Left lung (tissue), 8 donors: ENCODE measurements around the gene AMDHD2. TPM values are rescaled to one million over a fixed set of nuclear protein-coding genes. Genes with fewer than 3 reads are reported as not detected.

Experiments used
- microRNA-seq, 2 donors: library from miRNA; unstranded; fragments of <30 nt; microRNA quantifications; one replicate each; pipeline ENCODE4, GENCODE V29; 2019
- polyA plus RNA-seq, 6 donors: library from polyadenylated mRNA; unstranded; fragments of 120-200 nt; gene quantifications; one replicate each; pipeline ENCODE4 v1.2.1, GENCODE V29; 2013; ENCODE audit not compliant: insufficient read length in 6 of 6
- total RNA-seq, 2 donors: library from RNA; stranded (reverse); fragmentation: NEBNext Ultra II Directional; extraction: Animal tissue kit (Norgen Biotek cat#: 25700); gene quantifications; one replicate each; pipeline ENCODE4 v1.2.1, GENCODE V29; 2021
- donor health status: DM: no; HTN: yes; CAD: no.
- donor health status: DM: no; HTN: no; CAD: no.

Gene AMDHD2
- total and polyA plus RNA-seq, 8 donors: 13.4 to 62.4 (median 17.4) TPM

Small RNA genes within 50 kb of the gene (microRNA-seq; reads per million reads assigned to microRNA genes)
- gene MIR3178: 0 to 0.41 reads per million in 2 donors

Other genes starting within 250 kb of the AMDHD2 start
- 100 to 1,000 TPM; 329 to 334 TPM for gene ABCA3, start 179.6 kb upstream of the AMDHD2 start, total RNA-seq
- 10 to 100 TPM in 2 of 6 donors, 1 to 10 TPM in 4; 6.8 to 17.3 (median 9.6) TPM for gene ABCA3, start 179.6 kb upstream of the AMDHD2 start, polyA plus RNA-seq
- gene CCNF, start 90.9 kb upstream of the AMDHD2 start, total RNA-seq: 1 to 10 TPM; 4.7 to 8.0 TPM
- gene CCNF, start 90.9 kb upstream of the AMDHD2 start, polyA plus RNA-seq: 10 to 100 TPM in 3 of 6 donors, 1 to 10 TPM in 3; 9.2 to 17.3 (median 10.1) TPM
- 1 to 10 TPM; 4.0 to 6.5 TPM for gene TEDC2, start 60.3 kb upstream of the AMDHD2 start, total RNA-seq
- gene TEDC2, start 60.3 kb upstream of the AMDHD2 start, polyA plus RNA-seq: 10 to 100 TPM in 3 of 6 donors, 1 to 10 TPM in 3; 5.7 to 10.9 (median 9.2) TPM
- gene NTN3, start 49.1 kb upstream of the AMDHD2 start, total RNA-seq: 1 to 10 TPM in 1 of 2 donors, not detected in 1; 1.7 TPM
- 1 to 10 TPM; 3.1 to 6.7 (median 5.2) TPM for gene NTN3, start 49.1 kb upstream of the AMDHD2 start, polyA plus RNA-seq
- gene TBC1D24, start 45.2 kb upstream of the AMDHD2 start, total RNA-seq: 10 to 100 TPM; 37.1 to 41.4 TPM
- gene TBC1D24, start 45.2 kb upstream of the AMDHD2 start, polyA plus RNA-seq: 10 to 100 TPM; 14.2 to 28.1 (median 17.2) TPM
- gene ATP6V0C, start 6.4 kb upstream of the AMDHD2 start, total RNA-seq: 100 to 1,000 TPM; 296 to 333 TPM
- 100 to 1,000 TPM in 3 of 6 donors, 10 to 100 TPM in 3; 76.6 to 116 (median 98.7) TPM for gene ATP6V0C, start 6.4 kb upstream of the AMDHD2 start, polyA plus RNA-seq
- 1 to 10 TPM in 1 of 2 donors, under 1 TPM in 1; 0.45 to 1.1 TPM for gene CEMP1, start 11.0 kb downstream of the AMDHD2 start, total RNA-seq
- 1 to 10 TPM; 1.4 to 3.8 (median 2.3) TPM for gene CEMP1, start 11.0 kb downstream of the AMDHD2 start, polyA plus RNA-seq
- 10 to 100 TPM; 56.4 to 64.8 TPM for gene PDPK1, start 17.6 kb downstream of the AMDHD2 start, total RNA-seq
- 10 to 100 TPM; 36.5 to 57.2 (median 44.1) TPM for gene PDPK1, start 17.6 kb downstream of the AMDHD2 start, polyA plus RNA-seq
- gene KCTD5, start 162.2 kb downstream of the AMDHD2 start, total RNA-seq: 10 to 100 TPM; 21.3 to 28.3 TPM
- 10 to 100 TPM; 18.4 to 24.0 (median 21.0) TPM for gene KCTD5, start 162.2 kb downstream of the AMDHD2 start, polyA plus RNA-seq
- gene PRSS27, start 199.9 kb downstream of the AMDHD2 start, total RNA-seq: under 1 TPM; 0.45 to 0.70 TPM
- 1 to 10 TPM; 1.9 to 3.3 (median 2.5) TPM for gene PRSS27, start 199.9 kb downstream of the AMDHD2 start, polyA plus RNA-seq
- gene SRRM2, start 232.3 kb downstream of the AMDHD2 start, total RNA-seq: 100 to 1,000 TPM; 536 to 562 TPM
- gene SRRM2, start 232.3 kb downstream of the AMDHD2 start, polyA plus RNA-seq: 100 to 1,000 TPM; 574 to 710 (median 657) TPM